OCI-LY7 (cell line): ENCODE measurements around the gene MBD3.

ENCODE experiments used
- EZH2phosphoT487 ChIP-seq: fragments of 200-600 bp; sonication (generic); IDR thresholded peaks from 2 replicates; pipeline ENCODE4 v1.6.1; 2018; ENCODE audit warnings: low read depth, borderline replicate concordance, mild to moderate bottlenecking, mixed run types, antibody characterized with exemption, low read length, moderate library complexity, mixed read lengths
- TF ChIP-seq, protein P1 (sequence below): fragments of 200-600 bp; sonication (generic); conservative IDR thresholded peaks from 2 replicates; pipeline ENCODE4 v1.5.1; 2014; ENCODE audit warnings: mild to moderate bottlenecking, antibody characterized with exemption, low read length, moderate library complexity, mixed read lengths

GRCh38 chr19:1525343-1525742, 67.3 kb downstream of the MBD3 start:
- TF ChIP-seq, protein P1, sequence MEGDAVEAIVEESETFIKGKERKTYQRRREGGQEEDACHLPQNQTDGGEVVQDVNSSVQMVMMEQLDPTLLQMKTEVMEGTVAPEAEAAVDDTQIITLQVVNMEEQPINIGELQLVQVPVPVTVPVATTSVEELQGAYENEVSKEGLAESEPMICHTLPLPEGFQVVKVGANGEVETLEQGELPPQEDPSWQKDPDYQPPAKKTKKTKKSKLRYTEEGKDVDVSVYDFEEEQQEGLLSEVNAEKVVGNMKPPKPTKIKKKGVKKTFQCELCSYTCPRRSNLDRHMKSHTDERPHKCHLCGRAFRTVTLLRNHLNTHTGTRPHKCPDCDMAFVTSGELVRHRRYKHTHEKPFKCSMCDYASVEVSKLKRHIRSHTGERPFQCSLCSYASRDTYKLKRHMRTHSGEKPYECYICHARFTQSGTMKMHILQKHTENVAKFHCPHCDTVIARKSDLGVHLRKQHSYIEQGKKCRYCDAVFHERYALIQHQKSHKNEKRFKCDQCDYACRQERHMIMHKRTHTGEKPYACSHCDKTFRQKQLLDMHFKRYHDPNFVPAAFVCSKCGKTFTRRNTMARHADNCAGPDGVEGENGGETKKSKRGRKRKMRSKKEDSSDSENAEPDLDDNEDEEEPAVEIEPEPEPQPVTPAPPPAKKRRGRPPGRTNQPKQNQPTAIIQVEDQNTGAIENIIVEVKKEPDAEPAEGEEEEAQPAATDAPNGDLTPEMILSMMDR, result no peak
- TF ChIP-seq EZH2phosphoT487, result no peak
